B cell (primary cell): ENCODE measurements around the gene LONRF2. TPM values are rescaled to one million over a fixed set of nuclear protein-coding genes. Genes with fewer than 3 reads are reported as not detected.

Experiments used
- ATAC-seq: fragments of 200-7000 bp; cut with Tn5 transposase; one replicate; pipeline ENCODE4 v1.10.0; 2021; ENCODE audit warnings: low read depth, mild to moderate bottlenecking, moderate number of reproducible peaks, moderate library complexity
- CTCF ChIA-PET: fragments of 350-600 bp; sonication (Branson Sonifier 250); formaldehyde crosslinking; loops from one replicate; lab custom pipeline; 2021; ENCODE audit warnings: antibody characterized with exemption, inconsistent platforms; lab: Charles Lee
- POLR2A ChIA-PET: fragments of 350-600 bp; sonication (Branson Sonifier 250); formaldehyde crosslinking; loops from one replicate; lab custom pipeline; 2021; ENCODE audit warnings: antibody characterized with exemption; lab: Charles Lee
- DNase-seq: peaks from one replicate; pipeline ENCODE4 v3.0.0; 2013
- H2AFZ ChIP-seq: 2 replicates; pipeline ENCODE4 v1.6.1; 2012; ENCODE audit warnings: mild to moderate bottlenecking, low read depth, low read length; ENCODE audit not compliant: insufficient read depth, poor library complexity, severe bottlenecking
- H3K27ac ChIP-seq, 2 donors: 1 replicate in 1 of 2; 2 replicates in 1 of 2; pipeline ENCODE4 v1.5.1; 2012 to 2013; ENCODE audit warnings: low read length in 2 of 2, mild to moderate bottlenecking in 2 of 2, moderate library complexity in 1 of 2
- H3K27me3 ChIP-seq, 4 experiments: fragments of 200-600 bp in 1 of 4; sonication (generic) in 1 of 4; replicated peaks in 1 of 4; 1 replicate in 2 of 4; 2 replicates in 2 of 4; pipeline versions ENCODE4 v1.6.1 to v1.7.0; 2013 to 2016; ENCODE audit warnings: low read length in 3 of 4, mild to moderate bottlenecking in 2 of 4, mixed read lengths in 1 of 4, moderate library complexity in 1 of 4; ENCODE audit not compliant: insufficient read depth in 4 of 4, control insufficient read depth in 3 of 4; ENCODE audit errors: control extremely low read depth in 1 of 4
- H3K36me3 ChIP-seq, 2 experiments: replicated peaks in 1 of 2; 1 replicate in 1 of 2; 2 replicates in 1 of 2; pipeline versions ENCODE4 v1.6.1 to v1.7.1; 2013; ENCODE audit warnings: low read length in 1 of 2; ENCODE audit not compliant: insufficient read depth in 2 of 2, control insufficient read depth in 1 of 2; ENCODE audit errors: control extremely low read depth in 1 of 2, extremely low read depth in 1 of 2
- H3K4me1 ChIP-seq, 2 donors: fragments of 200-600 bp in 1 of 2; sonication (generic) in 1 of 2; 1 replicate in 1 of 2; 2 replicates in 1 of 2; pipeline versions ENCODE4 v1.5.1 to v1.6.1; 2013 to 2017; ENCODE audit warnings: low read length in 2 of 2; ENCODE audit not compliant: control insufficient read depth in 2 of 2, insufficient read depth in 2 of 2
- H3K4me2 ChIP-seq: replicated peaks from 2 replicates; pipeline ENCODE3; 2012; ENCODE audit warnings: mild to moderate bottlenecking, low read depth, low read length; ENCODE audit not compliant: poor library complexity, severe bottlenecking
- H3K4me3 ChIP-seq, 5 experiments: fragments of 200-600 bp in 1 of 5; sonication (generic) in 1 of 5; 1 replicate in 3 of 5; 2 replicates in 2 of 5; pipeline versions ENCODE4 v1.5.1 to v1.7.0; 2011 to 2016; ENCODE audit warnings: low read length in 4 of 5, mild to moderate bottlenecking in 4 of 5, low read depth in 2 of 5, control low read depth in 1 of 5, moderate library complexity in 1 of 5; ENCODE audit not compliant: insufficient read depth in 1 of 5; ENCODE audit errors: control extremely low read depth in 1 of 5, extremely low read depth in 1 of 5
- H3K79me2 ChIP-seq: fragments of 200-600 bp; sonication (generic); one replicate; pipeline ENCODE4 v1.6.0; 2016; ENCODE audit warnings: low read length; ENCODE audit not compliant: control insufficient read depth, insufficient read depth
- H3K9ac ChIP-seq: fragments of 200-600 bp; sonication (generic); 2 replicates; pipeline ENCODE4 v1.6.1; 2017; ENCODE audit warnings: mild to moderate bottlenecking, low read length, moderate library complexity
- H3K9me3 ChIP-seq, 3 donors: one replicate each; pipeline versions ENCODE4 v1.6.1 to v1.7.1; 2013; ENCODE audit warnings: low read length in 2 of 3; ENCODE audit not compliant: control insufficient read depth in 2 of 3, insufficient read depth in 1 of 3; ENCODE audit errors: control extremely low read depth in 1 of 3
- H4K20me1 ChIP-seq: 2 replicates; pipeline ENCODE4 v1.6.0; 2012; ENCODE audit warnings: mild to moderate bottlenecking, low read length; ENCODE audit not compliant: insufficient read depth, control insufficient read depth, poor library complexity, severe bottlenecking
- H3K27ac Mint-ChIP-seq: one replicate; pipeline ENCODE4 v1.8.0; 2021; ENCODE audit warnings: mixed read lengths
- H3K27me3 Mint-ChIP-seq: one replicate; pipeline ENCODE4 v1.8.0; 2021; ENCODE audit warnings: mixed read lengths
- H3K4me1 Mint-ChIP-seq: one replicate; pipeline ENCODE4 v1.8.0; 2021; ENCODE audit warnings: mixed read lengths
- H3K4me3 Mint-ChIP-seq: one replicate; pipeline ENCODE4 v1.8.0; 2021; ENCODE audit warnings: mixed read lengths
- H3K9me3 Mint-ChIP-seq: one replicate; pipeline ENCODE4 v1.8.0; 2022; ENCODE audit warnings: mixed read lengths; ENCODE audit not compliant: insufficient read depth
- EZH2 ChIP-seq: IDR thresholded peaks from 2 replicates; pipeline ENCODE4 v1.6.1; 2012; ENCODE audit warnings: borderline replicate concordance, low read depth, mild to moderate bottlenecking, moderate library complexity, low read length; ENCODE audit not compliant: insufficient read depth, poor library complexity, severe bottlenecking
- WGBS: methylation state at CpG from one replicate; pipeline ENCODE4 v1.1.5; 2013; ENCODE audit warnings: missing lambda C conversion rate; ENCODE audit not compliant: insufficient coverage; 5-methylcytosine and 5-hydroxymethylcytosine counted together
- intact Hi-C: fragments of 100-400 bp; cut with micrococcal nuclease; formaldehyde crosslinking; loops from one replicate; pipeline ENCODE4 v1.10.0; 2022
- polyA plus RNA-seq: library from polyadenylated mRNA; depleted of rRNA; stranded (reverse); fragments of >200 nt; gene quantifications from 2 replicates; pipeline ENCODE4 v1.2.3, GENCODE V29; 2012
- total RNA-seq, 2 donors: library from RNA; stranded (reverse); fragments of 120-200 nt in 1 of 2; gene quantifications; 1 replicate in 1 of 2; 2 replicates in 1 of 2; pipeline versions ENCODE4 v1.2.3 to v1.2.4, GENCODE V29; 2013 to 2022
- TF ChIP-seq, protein P1 (sequence below): fragments of 200-600 bp; IDR thresholded peaks from one replicate; pipeline ENCODE4 v1.8.0; 2022; ENCODE audit warnings: antibody characterized with exemption, mild to moderate bottlenecking

Gene LONRF2
- total and polyA plus RNA-seq, 2 donors (not counting 1 experiment from before 2014, with no cell fraction given): 0.32 TPM; not detected in 1

DNA sequence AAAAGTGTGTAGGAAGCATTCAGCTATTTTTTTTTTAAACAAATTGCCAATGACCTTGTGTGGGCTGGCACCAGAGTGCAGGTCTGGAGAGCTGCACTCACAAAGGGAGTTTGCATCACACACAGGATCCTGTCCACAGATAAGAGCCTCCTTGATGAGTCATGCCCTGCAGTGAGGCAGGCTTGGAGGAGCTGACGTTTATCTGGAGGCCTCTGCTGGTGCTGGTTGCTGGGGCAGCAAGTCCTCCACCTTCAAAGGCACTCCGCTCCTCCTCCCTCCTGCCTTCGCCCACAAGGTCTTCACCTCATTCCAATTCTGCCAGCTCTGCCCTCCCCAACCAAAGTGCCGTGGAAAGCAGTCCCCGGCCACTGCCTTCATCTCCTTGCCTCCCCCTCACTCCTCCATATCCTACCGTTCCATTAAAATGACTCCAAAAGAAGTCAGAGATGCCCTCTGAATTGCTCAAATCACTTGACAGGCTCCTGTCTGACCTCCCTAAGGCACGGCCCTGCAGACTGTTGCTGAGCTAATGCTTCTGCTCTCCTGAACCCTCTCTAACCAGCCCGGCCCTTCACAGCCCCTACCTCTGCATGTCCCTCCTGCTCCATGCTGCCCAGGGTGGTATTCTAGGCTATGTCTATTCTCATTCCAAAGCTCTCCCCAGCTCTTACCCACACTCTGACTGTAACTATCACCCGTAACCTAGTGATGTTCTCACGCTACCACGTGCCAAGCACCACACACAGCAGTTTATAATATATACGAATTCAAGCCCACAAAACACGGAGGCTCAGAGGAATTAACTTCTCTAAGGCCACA is 30.9 kb downstream of the LONRF2 start:
- POLR2A ChIA-PET: no interaction called here
- Histone ChIP-seq H3K4me1 (no peaks in the 10 kb centered on the region), H4K20me1 (no peaks in the 10 kb centered on the region), H3K9ac (no peak overlapping the region), H3K4me3 (no peak overlapping the region), H3K4me2 (no peak overlapping the region), H2AFZ (no peak overlapping the region), H3K79me2 (no peaks in the 10 kb centered on the region), H3K27me3 (peaks cover 0 to 4% (median under 1%) of the 10 kb centered on the region in 4 experiments), H3K27ac (no peak overlapping the region), H3K36me3 (no peaks in the 10 kb centered on the region), H3K9me3 (no peaks in the 10 kb centered on the region)
- Mint-ChIP-seq H3K9me3 (no peaks in the 10 kb centered on the region), H3K27ac (no peak overlapping the region), H3K27me3 (peaks cover 18% of the 10 kb centered on the region), H3K4me1 (no peaks in the 10 kb centered on the region), H3K4me3 (no peak overlapping the region)
- no peak for DNase-seq
- 84% methylated on average over 12 of the region's 13 CpGs for WGBS
- no peak for ATAC-seq
- intact Hi-C loops: no loop called here
- CTCF ChIA-PET: interaction anchor here (0.7 to 1.4 kb wide), 4 partner anchors 10 to 29 kb away, joined by 3 read pairs; no protein-coding TSS in a partner anchor
- TF ChIP-seq, protein P1, sequence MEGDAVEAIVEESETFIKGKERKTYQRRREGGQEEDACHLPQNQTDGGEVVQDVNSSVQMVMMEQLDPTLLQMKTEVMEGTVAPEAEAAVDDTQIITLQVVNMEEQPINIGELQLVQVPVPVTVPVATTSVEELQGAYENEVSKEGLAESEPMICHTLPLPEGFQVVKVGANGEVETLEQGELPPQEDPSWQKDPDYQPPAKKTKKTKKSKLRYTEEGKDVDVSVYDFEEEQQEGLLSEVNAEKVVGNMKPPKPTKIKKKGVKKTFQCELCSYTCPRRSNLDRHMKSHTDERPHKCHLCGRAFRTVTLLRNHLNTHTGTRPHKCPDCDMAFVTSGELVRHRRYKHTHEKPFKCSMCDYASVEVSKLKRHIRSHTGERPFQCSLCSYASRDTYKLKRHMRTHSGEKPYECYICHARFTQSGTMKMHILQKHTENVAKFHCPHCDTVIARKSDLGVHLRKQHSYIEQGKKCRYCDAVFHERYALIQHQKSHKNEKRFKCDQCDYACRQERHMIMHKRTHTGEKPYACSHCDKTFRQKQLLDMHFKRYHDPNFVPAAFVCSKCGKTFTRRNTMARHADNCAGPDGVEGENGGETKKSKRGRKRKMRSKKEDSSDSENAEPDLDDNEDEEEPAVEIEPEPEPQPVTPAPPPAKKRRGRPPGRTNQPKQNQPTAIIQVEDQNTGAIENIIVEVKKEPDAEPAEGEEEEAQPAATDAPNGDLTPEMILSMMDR: no peak
- no peak for TF ChIP-seq EZH2

DNA sequence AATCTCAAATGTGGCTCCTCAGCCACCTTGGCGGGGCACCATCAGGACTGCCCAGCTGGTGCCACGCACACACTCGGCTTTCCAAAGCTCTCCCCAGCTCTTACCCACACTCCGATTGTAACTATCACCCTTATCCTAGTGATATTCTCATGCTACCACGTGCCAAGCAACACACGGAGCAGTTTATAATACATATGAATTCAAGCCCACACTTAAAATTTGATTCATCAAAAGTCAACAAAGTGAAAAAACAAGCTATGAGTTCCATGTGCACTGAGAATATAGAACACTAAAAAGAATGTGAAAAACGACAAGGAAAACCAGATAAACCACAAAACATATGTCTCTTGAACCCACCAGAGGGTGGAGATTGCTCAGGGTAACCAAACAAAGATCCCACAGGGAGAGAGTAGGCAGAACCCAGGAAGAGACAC is 31.6 kb downstream of the LONRF2 start:
- H3K4me1 ChIP-seq: no peaks in the 10 kb centered on the region
- no peak overlapping the region for H3K27ac ChIP-seq
- peaks cover 0 to 4% (median 2%) of the 10 kb centered on the region in 4 experiments for H3K27me3 ChIP-seq
- DNase-seq (no peak), ATAC-seq (no peak)
- no peak overlapping the region for H3K9ac ChIP-seq
- CTCF ChIA-PET: interaction anchor here (0.7 to 1.4 kb wide), 3 partner anchors 11 to 28 kb away, joined by 3 read pairs; no protein-coding TSS in a partner anchor
- Mint-ChIP-seq H3K4me1 (no peaks in the 10 kb centered on the region), H3K9me3 (no peaks in the 10 kb centered on the region), H3K27me3 (peaks cover 17% of the 10 kb centered on the region), H3K4me3 (no peak overlapping the region), H3K27ac (no peak overlapping the region)
- H3K36me3 ChIP-seq: no peaks in the 10 kb centered on the region
- H3K4me3 ChIP-seq: no peak overlapping the region
- H3K4me2 ChIP-seq: no peak overlapping the region
- no peak overlapping the region for H2AFZ ChIP-seq
- no peaks in the 10 kb centered on the region for H4K20me1 ChIP-seq
- H3K9me3 ChIP-seq: no peaks in the 10 kb centered on the region
- TF ChIP-seq EZH2: no peak
- TF ChIP-seq, protein P1: no peak
- POLR2A ChIA-PET: no interaction called here
- 94% methylated on average over 6 of the region's 7 CpGs for WGBS
- no peaks in the 10 kb centered on the region for H3K79me2 ChIP-seq
- intact Hi-C loops: no loop called here
